Stimulated activated naive CD8-positive, alpha-beta T cell treated with anti-CD3 and anti-CD28 coated beads, Interleukin-15, Interleukin-2, amounts not matched to agents 100 U/mL and 50 U/mL, for 24 hours (primary cell): Measurements from ENCODE around the gene CCDC71.

Experiments
- ATAC-seq: fragments of 150-1000 bp; cut with Tn5 transposase; one replicate; pipeline ENCODE4 v1.10.0; 2021
- DNase-seq: peaks from one replicate; pipeline ENCODE4 v3.0.0; 2021

CCDC71 gene

GRCh38 chr3:49170744-49171118, 4.6 kb upstream of the CCDC71 start:
- no peak for DNase-seq
- no peak for ATAC-seq

- ATAC-seq: no peak
Observed at GRCh38 chr3:49166752-49167556, 823 bp upstream of the CCDC71 start.

GRCh38 chr3:49164983-49165720, 979 bp downstream of the CCDC71 start:
- ATAC-seq: no peak
- DNase-seq: no peak

More at GRCh38 chr3:49166752-49167556, 823 bp upstream of the CCDC71 start:
- no peak for DNase-seq

- ATAC-seq: no peak
- no peak for DNase-seq
Observed at GRCh38 chr3:49163609-49164008, 2.5 kb downstream of the CCDC71 start.

- no peak for ATAC-seq
Observed at GRCh38 chr3:49162751-49163419, 3.2 kb downstream of the CCDC71 start.

GRCh38 chr3:49161808-49162530, 4.2 kb downstream of the CCDC71 start:
- peak; percentile 71 for ATAC-seq
- DNase-seq: peak; percentile 41

More at GRCh38 chr3:49162751-49163419, 3.2 kb downstream of the CCDC71 start:
- no peak for DNase-seq

- no peak for DNase-seq
- no peak for ATAC-seq
Observed at GRCh38 chr3:49161197-49161596, 4.9 kb downstream of the CCDC71 start.

- ATAC-seq (no peak), DNase-seq (no peak)
Observed at GRCh38 chr3:49158792-49159191, 7.3 kb downstream of the CCDC71 start.

GRCh38 chr3:49158103-49158709, 7.9 kb downstream of the CCDC71 start:
- peak; percentile 52 for ATAC-seq
- peak; percentile 66 for DNase-seq

- DNase-seq: no peak
Observed at GRCh38 chr3:49157289-49157688, 8.8 kb downstream of the CCDC71 start.

GRCh38 chr3:49153349-49153912, 12.7 kb downstream of the CCDC71 start:
- no peak for ATAC-seq
- no peak for DNase-seq

More at GRCh38 chr3:49157289-49157688, 8.8 kb downstream of the CCDC71 start:
- ATAC-seq: no peak

- no peak for ATAC-seq
- DNase-seq: no peak
Observed at GRCh38 chr3:49151610-49152009, 14.5 kb downstream of the CCDC71 start.

GRCh38 chr3:49148159-49148558, 18.0 kb downstream of the CCDC71 start:
- ATAC-seq (no peak), DNase-seq (no peak)

GRCh38 chr3:49140080-49140479, 26.1 kb downstream of the CCDC71 start:
- DNase-seq (no peak), ATAC-seq (no peak)

GRCh38 chr3:49135499-49135898, 30.6 kb downstream of the CCDC71 start:
- DNase-seq (no peak), ATAC-seq (no peak)

- ATAC-seq: no peak
- no peak for DNase-seq
Observed at GRCh38 chr3:49134471-49135265, 31.5 kb downstream of the CCDC71 start.

GRCh38 chr3:49133226-49133951, 32.7 kb downstream of the CCDC71 start:
- ATAC-seq: no peak
- DNase-seq: no peak

GRCh38 chr3:49132437-49133225, 33.5 kb downstream of the CCDC71 start, which contains the start of gene LAMB2:
TSS of gene LAMB2 (minus strand) at chr3:49133050. CDS start at chr3:49132867, 183 bp downstream.
- ATAC-seq (no peak), DNase-seq (no peak)

GRCh38 chr3:49132073-49132436, 34.1 kb downstream of the CCDC71 start:
- DNase-seq (no peak), ATAC-seq (no peak)
